ENCODE results near the gene SOHLH1. TPM values are rescaled to one million over a fixed set of nuclear protein-coding genes. Genes with fewer than 3 reads are reported as not detected.

SOHLH1 gene
- polyA plus RNA-seq, 1 donor: not detected

- Histone ChIP-seq H3K27ac (ENCODE audit: low read length) (no peak overlapping the region), H3K27me3 (ENCODE audit: control insufficient read depth, insufficient read depth, low read length) (no peaks in the 10 kb centered on the region), H3K4me1 (ENCODE audit: control insufficient read depth, insufficient read depth, low read length) (no peaks in the 10 kb centered on the region), H3K9me3 (ENCODE audit: control insufficient read depth, low read depth, low read length) (peaks cover under 1% of the 10 kb centered on the region), H3K4me3 (ENCODE audit: low read length) (no peak overlapping the region), H3K36me3 (ENCODE audit: control insufficient read depth, insufficient read depth, low read length) (no peaks in the 10 kb centered on the region)
- WGBS (ENCODE audit: insufficient coverage, low lambda C conversion rate): no CpG with 5 or more reads among the region's 13 CpGs
- DNase-seq: no peak
Observed at GRCh38 chr9:135729480-135729879, 30.2 kb upstream of the SOHLH1 start.

DNA sequence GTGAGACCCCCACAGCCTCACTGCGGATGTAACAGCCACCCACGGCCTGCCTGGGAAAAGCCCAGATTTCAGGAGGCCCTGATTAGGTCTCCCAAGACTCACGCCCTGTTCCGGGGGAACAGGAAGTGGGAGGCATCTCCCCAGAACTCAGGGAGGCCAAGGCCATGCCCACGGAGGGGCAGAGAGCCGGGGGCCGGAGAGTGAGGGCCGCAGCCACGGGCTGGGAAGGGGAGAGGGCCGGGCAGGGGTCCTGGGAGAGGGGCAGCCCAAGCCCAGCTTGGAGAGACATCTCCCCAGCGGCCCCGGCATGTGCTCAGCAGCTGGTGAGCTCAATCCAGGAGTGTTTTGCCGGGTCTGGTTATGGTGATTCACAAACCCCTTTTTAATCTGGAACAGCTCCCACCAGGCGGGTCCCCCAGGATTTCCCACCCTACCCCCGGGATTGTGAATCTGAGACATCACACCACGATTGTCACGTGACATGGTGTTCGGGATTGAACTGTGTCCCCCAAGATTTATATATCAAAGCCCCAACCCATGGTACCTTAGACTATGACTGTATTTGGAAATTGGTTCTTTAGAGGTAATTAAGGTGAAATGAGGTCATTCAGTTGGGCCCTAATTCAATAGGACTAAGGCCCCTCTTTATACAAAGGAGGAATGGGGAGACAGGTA is 29.3 kb upstream of the SOHLH1 start:
- Histone ChIP-seq H3K27me3 (ENCODE audit: control insufficient read depth, insufficient read depth, low read length) (no peaks in the 10 kb centered on the region), H3K27ac (ENCODE audit: low read length) (no peak overlapping the region), H3K4me3 (ENCODE audit: low read length) (no peak overlapping the region), H3K4me1 (ENCODE audit: control insufficient read depth, insufficient read depth, low read length) (no peaks in the 10 kb centered on the region), H3K36me3 (ENCODE audit: control insufficient read depth, insufficient read depth, low read length) (no peaks in the 10 kb centered on the region), H3K9me3 (ENCODE audit: control insufficient read depth, low read depth, low read length) (no peaks in the 10 kb centered on the region)
- no peak for DNase-seq
- WGBS (ENCODE audit: insufficient coverage, low lambda C conversion rate): no CpG with 5 or more reads among the region's 18 CpGs

DNA sequence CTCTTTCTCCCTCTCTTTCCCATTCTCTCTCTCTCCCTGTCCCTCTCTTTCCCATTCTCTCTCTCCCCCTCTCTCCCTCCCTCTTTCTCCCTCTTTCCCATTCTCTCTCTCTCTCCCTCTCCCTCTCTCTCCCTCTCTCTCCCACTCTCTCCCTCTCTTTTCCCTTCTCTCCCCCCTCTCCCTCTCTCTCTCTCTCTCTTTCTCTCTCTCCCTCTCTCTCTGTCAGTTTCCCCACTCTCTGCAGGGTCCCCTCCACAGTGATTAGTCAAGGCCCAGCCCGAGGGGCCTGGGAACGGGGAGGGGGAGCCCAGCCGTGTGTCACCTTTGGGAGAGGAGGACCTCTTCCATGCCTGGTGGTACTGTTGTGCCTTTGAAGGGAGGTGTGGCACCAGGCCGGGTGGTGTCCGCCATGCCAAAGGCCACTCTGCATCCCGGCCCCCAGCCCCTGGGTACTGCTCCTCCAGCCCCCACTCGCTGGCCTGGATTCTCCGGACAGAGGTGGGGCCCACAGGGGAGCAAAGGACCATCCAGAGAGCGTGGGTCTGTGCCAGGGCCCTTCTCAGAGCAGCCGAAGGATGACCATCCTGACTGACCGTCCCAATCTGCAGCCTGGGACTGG is 28.1 kb upstream of the SOHLH1 start:
- Histone ChIP-seq H3K27ac (ENCODE audit: low read length) (no peak overlapping the region), H3K4me3 (ENCODE audit: low read length) (no peak overlapping the region), H3K9me3 (ENCODE audit: control insufficient read depth, low read depth, low read length) (no peaks in the 10 kb centered on the region), H3K4me1 (ENCODE audit: control insufficient read depth, insufficient read depth, low read length) (no peaks in the 10 kb centered on the region), H3K27me3 (ENCODE audit: control insufficient read depth, insufficient read depth, low read length) (no peaks in the 10 kb centered on the region), H3K36me3 (ENCODE audit: control insufficient read depth, insufficient read depth, low read length) (no peaks in the 10 kb centered on the region)
- WGBS (ENCODE audit: insufficient coverage, low lambda C conversion rate): no CpG with 5 or more reads among the region's 11 CpGs
- no peak for DNase-seq

DNA sequence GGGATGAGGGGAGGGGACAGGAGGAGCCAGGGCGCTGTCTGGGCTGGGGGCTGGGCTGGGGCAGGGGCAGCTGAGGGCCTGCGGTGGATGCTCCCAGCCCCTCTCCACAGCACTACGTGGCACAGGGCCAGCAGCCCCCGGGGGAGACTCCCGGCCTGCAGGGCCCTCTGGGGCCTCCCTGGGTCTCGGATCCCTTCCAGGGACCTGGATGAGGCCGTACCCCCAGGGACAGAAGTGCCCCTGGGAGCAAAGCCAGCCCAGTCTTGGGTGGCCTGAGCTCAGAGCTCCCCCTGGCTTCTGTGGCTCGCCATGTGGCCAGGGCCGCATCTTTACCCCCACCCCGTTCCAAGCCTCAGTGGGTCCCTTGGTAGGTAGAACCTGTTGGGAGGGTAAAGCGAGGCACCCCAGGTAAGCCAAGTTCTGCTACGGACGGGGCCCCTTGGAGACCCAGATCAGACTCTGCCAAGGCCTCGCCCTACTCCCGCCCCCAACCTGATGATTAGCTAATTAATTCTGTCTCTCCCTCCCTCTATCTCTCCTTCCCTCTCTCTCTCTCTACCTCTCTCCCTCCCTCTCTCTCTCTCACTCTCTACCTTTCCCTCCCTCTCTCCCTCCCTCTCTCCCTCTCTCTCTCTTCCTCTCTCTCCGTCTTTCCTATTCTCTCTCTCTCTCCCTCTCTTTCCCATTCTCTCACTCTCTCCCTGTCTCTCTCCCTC is 27.0 kb upstream of the SOHLH1 start:
- no peaks in the 10 kb centered on the region for H3K36me3 ChIP-seq (ENCODE audit: control insufficient read depth, insufficient read depth, low read length)
- H3K4me3 ChIP-seq (ENCODE audit: low read length): no peak overlapping the region
- 73% methylated on average over 2 of the region's 16 CpGs for WGBS (ENCODE audit: insufficient coverage, low lambda C conversion rate)
- no peaks in the 10 kb centered on the region for H3K9me3 ChIP-seq (ENCODE audit: control insufficient read depth, low read depth, low read length)
- no peak overlapping the region for H3K27ac ChIP-seq (ENCODE audit: low read length)
- no peaks in the 10 kb centered on the region for H3K27me3 ChIP-seq (ENCODE audit: control insufficient read depth, insufficient read depth, low read length)
- no peaks in the 10 kb centered on the region for H3K4me1 ChIP-seq (ENCODE audit: control insufficient read depth, insufficient read depth, low read length)
- no peak for DNase-seq

- no peaks in the 10 kb centered on the region for H3K4me1 ChIP-seq (ENCODE audit: control insufficient read depth, insufficient read depth, low read length)
- no peaks in the 10 kb centered on the region for H3K36me3 ChIP-seq (ENCODE audit: control insufficient read depth, insufficient read depth, low read length)
- H3K27me3 ChIP-seq (ENCODE audit: control insufficient read depth, insufficient read depth, low read length): no peaks in the 10 kb centered on the region
- no peak overlapping the region for H3K27ac ChIP-seq (ENCODE audit: low read length)
- WGBS (ENCODE audit: insufficient coverage, low lambda C conversion rate): no CpG with 5 or more reads among the region's 16 CpGs
- no peak for DNase-seq
- H3K4me3 ChIP-seq (ENCODE audit: low read length): no peak overlapping the region
- H3K9me3 ChIP-seq (ENCODE audit: control insufficient read depth, low read depth, low read length): no peaks in the 10 kb centered on the region
Observed at GRCh38 chr9:135724186-135724787, 25.0 kb upstream of the SOHLH1 start.

DNA sequence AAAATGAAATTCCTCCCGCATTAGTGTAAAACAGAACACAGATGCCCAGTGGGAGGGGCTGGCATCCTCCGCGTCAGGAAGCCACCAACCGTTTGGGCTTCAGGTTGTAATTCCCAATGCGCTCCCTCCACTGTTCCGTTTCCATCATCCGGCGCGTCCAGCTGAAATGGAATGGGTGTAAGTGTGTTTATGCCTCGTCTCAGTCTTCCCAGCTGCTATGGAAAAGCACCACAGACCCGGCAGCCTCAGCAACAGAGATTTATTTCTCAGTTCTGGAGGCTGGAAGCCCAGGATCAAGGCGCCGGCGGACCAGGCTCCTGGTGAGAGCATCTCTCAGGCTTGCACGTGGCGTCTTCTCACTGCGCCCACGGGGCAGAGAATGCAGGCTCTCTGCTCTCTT is 23.1 kb upstream of the SOHLH1 start:
- H3K9me3 ChIP-seq (ENCODE audit: control insufficient read depth, low read depth, low read length): no peaks in the 10 kb centered on the region
- H3K4me1 ChIP-seq (ENCODE audit: control insufficient read depth, insufficient read depth, low read length): no peaks in the 10 kb centered on the region
- H3K27me3 ChIP-seq (ENCODE audit: control insufficient read depth, insufficient read depth, low read length): no peaks in the 10 kb centered on the region
- no peaks in the 10 kb centered on the region for H3K36me3 ChIP-seq (ENCODE audit: control insufficient read depth, insufficient read depth, low read length)
- no CpG with 5 or more reads among the region's 18 CpGs for WGBS (ENCODE audit: insufficient coverage, low lambda C conversion rate)
- DNase-seq: no peak
- H3K27ac ChIP-seq (ENCODE audit: low read length): no peak overlapping the region
- H3K4me3 ChIP-seq (ENCODE audit: low read length): no peak overlapping the region

GRCh38 chr9:135719472-135719871 is 20.2 kb upstream of the SOHLH1 start:
- DNase-seq: no peak
- H3K9me3 ChIP-seq (ENCODE audit: control insufficient read depth, low read depth, low read length): peaks cover 3% of the 10 kb centered on the region
- H3K4me3 ChIP-seq (ENCODE audit: low read length): no peak overlapping the region
- peaks cover 20% of the 10 kb centered on the region for H3K27me3 ChIP-seq (ENCODE audit: control insufficient read depth, insufficient read depth, low read length)
- no peaks in the 10 kb centered on the region for H3K36me3 ChIP-seq (ENCODE audit: control insufficient read depth, insufficient read depth, low read length)
- H3K27ac ChIP-seq (ENCODE audit: low read length): no peak overlapping the region
- H3K4me1 ChIP-seq (ENCODE audit: control insufficient read depth, insufficient read depth, low read length): no peaks in the 10 kb centered on the region
- no CpG with 5 or more reads among the region's 9 CpGs for WGBS (ENCODE audit: insufficient coverage, low lambda C conversion rate)

- H3K27me3 ChIP-seq (ENCODE audit: control insufficient read depth, insufficient read depth, low read length): peaks cover 23% of the 10 kb centered on the region
- H3K4me3 ChIP-seq (ENCODE audit: low read length): no peak overlapping the region
- H3K27ac ChIP-seq (ENCODE audit: low read length): no peak overlapping the region
- H3K4me1 ChIP-seq (ENCODE audit: control insufficient read depth, insufficient read depth, low read length): no peaks in the 10 kb centered on the region
- no peaks in the 10 kb centered on the region for H3K36me3 ChIP-seq (ENCODE audit: control insufficient read depth, insufficient read depth, low read length)
- WGBS (ENCODE audit: insufficient coverage, low lambda C conversion rate): no CpG with 5 or more reads among the region's 15 CpGs
- peaks cover 3% of the 10 kb centered on the region for H3K9me3 ChIP-seq (ENCODE audit: control insufficient read depth, low read depth, low read length)
- DNase-seq: no peak
Observed at GRCh38 chr9:135718616-135719015, 19.3 kb upstream of the SOHLH1 start.

GRCh38 chr9:135717410-135717809 is 18.1 kb upstream of the SOHLH1 start:
- peaks cover 34% of the 10 kb centered on the region for H3K27me3 ChIP-seq (ENCODE audit: control insufficient read depth, insufficient read depth, low read length)

DNA sequence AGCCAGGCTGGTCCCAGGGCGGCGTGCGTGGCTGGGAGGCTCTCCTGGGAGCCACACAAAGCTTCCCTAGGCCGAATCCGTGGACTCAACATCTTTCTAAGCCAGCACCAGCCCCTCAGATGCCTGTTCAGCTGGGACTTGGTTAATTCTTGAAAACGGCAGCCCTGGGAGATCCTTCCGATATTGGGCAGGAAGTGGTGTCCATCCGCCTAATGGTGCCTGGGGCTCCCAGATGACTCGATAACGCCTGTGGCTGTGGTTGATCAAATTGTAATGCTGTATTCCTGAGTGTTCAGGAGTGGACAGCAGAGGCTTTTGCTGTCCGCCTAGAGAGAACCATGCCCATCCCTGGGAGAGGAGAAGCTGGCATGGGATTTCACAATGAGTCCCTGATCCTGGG is 16.8 kb upstream of the SOHLH1 start:
- no peak for DNase-seq
- no peaks in the 10 kb centered on the region for H3K4me1 ChIP-seq (ENCODE audit: control insufficient read depth, insufficient read depth, low read length)
- peaks cover 34% of the 10 kb centered on the region for H3K27me3 ChIP-seq (ENCODE audit: control insufficient read depth, insufficient read depth, low read length)
- H3K36me3 ChIP-seq (ENCODE audit: control insufficient read depth, insufficient read depth, low read length): no peaks in the 10 kb centered on the region
- WGBS (ENCODE audit: insufficient coverage, low lambda C conversion rate): no CpG with 5 or more reads among the region's 11 CpGs
- peaks cover 3% of the 10 kb centered on the region for H3K9me3 ChIP-seq (ENCODE audit: control insufficient read depth, low read depth, low read length)
- no peak overlapping the region for H3K27ac ChIP-seq (ENCODE audit: low read length)
- no peak overlapping the region for H3K4me3 ChIP-seq (ENCODE audit: low read length)

More at GRCh38 chr9:135717410-135717809, 18.1 kb upstream of the SOHLH1 start:
- no peak overlapping the region for H3K27ac ChIP-seq (ENCODE audit: low read length)
- no peaks in the 10 kb centered on the region for H3K36me3 ChIP-seq (ENCODE audit: control insufficient read depth, insufficient read depth, low read length)
- no peaks in the 10 kb centered on the region for H3K4me1 ChIP-seq (ENCODE audit: control insufficient read depth, insufficient read depth, low read length)
- WGBS (ENCODE audit: insufficient coverage, low lambda C conversion rate): no CpG with 5 or more reads among the region's 13 CpGs
- peaks cover 3% of the 10 kb centered on the region for H3K9me3 ChIP-seq (ENCODE audit: control insufficient read depth, low read depth, low read length)
- no peak overlapping the region for H3K4me3 ChIP-seq (ENCODE audit: low read length)
- DNase-seq: no peak

All from large intestine (tissue), 3 donors.